H9 (cell line): ENCODE measurements around the gene DDX49. TPM values are rescaled to one million over a fixed set of nuclear protein-coding genes. Genes with fewer than 3 reads are reported as not detected.

Experiments
- DNase-seq: peaks from one replicate; pipeline ENCODE4 v3.0.0-alpha.2; 2017
- H2AFZ ChIP-seq: one replicate; pipeline ENCODE4 v1.6.1; 2013; ENCODE audit warnings: mild to moderate bottlenecking, low read length, control low read depth, moderate library complexity
- H2AK5ac ChIP-seq: 2 replicates; pipeline ENCODE4 v1.6.1; 2013; ENCODE audit warnings: low read length, control low read depth, mixed read lengths; ENCODE audit not compliant: insufficient read length
- H2BK120ac ChIP-seq: one replicate; pipeline ENCODE4 v1.6.1; 2013; ENCODE audit warnings: low read depth, mild to moderate bottlenecking, low read length, control low read depth, inconsistent platforms; ENCODE audit not compliant: poor library complexity, severe bottlenecking
- H2BK12ac ChIP-seq: 2 replicates; pipeline ENCODE4 v1.6.1; 2013; ENCODE audit warnings: low read length, control low read depth, mixed read lengths, low read depth; ENCODE audit not compliant: insufficient read length
- H2BK15ac ChIP-seq: 2 replicates; pipeline ENCODE4 v1.6.1; 2013; ENCODE audit warnings: low read depth, low read length, control low read depth
- H2BK20ac ChIP-seq: one replicate; pipeline ENCODE4 v1.6.1; 2013; ENCODE audit warnings: low read depth, mild to moderate bottlenecking, low read length, control low read depth, inconsistent platforms; ENCODE audit not compliant: poor library complexity, severe bottlenecking
- H2BK5ac ChIP-seq: 2 replicates; pipeline ENCODE4 v1.6.1; 2013; ENCODE audit warnings: low read length, control low read depth, mixed read lengths; ENCODE audit not compliant: insufficient read length
- H3K14ac ChIP-seq: 2 replicates; pipeline ENCODE4 v1.6.1; 2013; ENCODE audit warnings: low read length, control low read depth; ENCODE audit not compliant: insufficient read depth
- H3K18ac ChIP-seq: 2 replicates; pipeline ENCODE4 v1.6.1; 2013; ENCODE audit warnings: low read depth, mild to moderate bottlenecking, mixed read lengths, low read length, control low read depth; ENCODE audit not compliant: insufficient read length
- H3K23ac ChIP-seq: 2 replicates; pipeline ENCODE4 v1.6.1; 2013; ENCODE audit warnings: low read length, control low read depth, mixed read lengths, low read depth; ENCODE audit not compliant: insufficient read length
- H3K23me2 ChIP-seq: 2 replicates; pipeline ENCODE4 v1.6.1; 2013; ENCODE audit warnings: low read depth, mild to moderate bottlenecking, mixed read lengths, low read length, control low read depth; ENCODE audit not compliant: insufficient read length, poor library complexity, severe bottlenecking
- H3K27ac ChIP-seq: 2 replicates; pipeline ENCODE4 v1.5.1; 2013; ENCODE audit warnings: low read length, control low read depth, mixed read lengths, low read depth; ENCODE audit not compliant: insufficient read length
- H3K27me3 ChIP-seq: 2 replicates; pipeline ENCODE4 v1.6.1; 2013; ENCODE audit warnings: low read length, control low read depth, inconsistent platforms; ENCODE audit not compliant: insufficient read depth
- H3K4ac ChIP-seq: 2 replicates; pipeline ENCODE4 v1.6.1; 2013; ENCODE audit warnings: low read depth, mild to moderate bottlenecking, control low read depth, inconsistent platforms, low read length, moderate library complexity
- H3K4me1 ChIP-seq: 2 replicates; pipeline ENCODE4 v1.6.1; 2013; ENCODE audit warnings: low read length, control low read depth, inconsistent platforms; ENCODE audit not compliant: insufficient read depth
- H3K4me2 ChIP-seq: 2 replicates; pipeline ENCODE4 v1.6.1; 2013; ENCODE audit warnings: low read length, control low read depth, mixed read lengths; ENCODE audit not compliant: insufficient read length, insufficient read depth
- H3K56ac ChIP-seq: 2 replicates; pipeline ENCODE4 v1.6.1; 2013; ENCODE audit warnings: low read depth, mild to moderate bottlenecking, mixed read lengths, low read length, control low read depth; ENCODE audit not compliant: insufficient read length
- H3K79me1 ChIP-seq: 2 replicates; pipeline ENCODE4 v1.6.1; 2013; ENCODE audit warnings: low read depth, mild to moderate bottlenecking, moderate library complexity, low read length, control low read depth, inconsistent platforms; ENCODE audit not compliant: insufficient read depth, poor library complexity, severe bottlenecking
- H3K79me2 ChIP-seq: 2 replicates; pipeline ENCODE4 v1.6.1; 2013; ENCODE audit warnings: low read length, control low read depth, inconsistent platforms; ENCODE audit not compliant: insufficient read depth
- H3K9ac ChIP-seq: 2 replicates; pipeline ENCODE4 v1.6.1; 2013; ENCODE audit warnings: low read length, control low read depth, mixed read lengths; ENCODE audit not compliant: insufficient read length; ENCODE audit errors: extremely low read depth
- H3K9me3 ChIP-seq: one replicate; pipeline ENCODE4 v1.6.1; 2013; ENCODE audit warnings: low read depth, low read length, inconsistent platforms; ENCODE audit not compliant: control insufficient read depth
- H3T11ph ChIP-seq: one replicate; pipeline ENCODE4 v1.6.1; 2013; ENCODE audit warnings: mild to moderate bottlenecking, low read length, control low read depth, inconsistent platforms
- H4K20me1 ChIP-seq: one replicate; pipeline ENCODE4 v1.6.1; 2013; ENCODE audit not compliant: control insufficient read depth, insufficient read length, insufficient read depth
- H4K5ac ChIP-seq: 2 replicates; pipeline ENCODE4 v1.6.1; 2013; ENCODE audit warnings: low read depth, mild to moderate bottlenecking, mixed read lengths, low read length, control low read depth; ENCODE audit not compliant: insufficient read length
- H4K8ac ChIP-seq: replicated peaks from 2 replicates; pipeline ENCODE4 v1.6.1; 2013; ENCODE audit warnings: low read length, control low read depth, mixed read lengths, low read depth; ENCODE audit not compliant: insufficient read length
- H4K91ac ChIP-seq: 2 replicates; pipeline ENCODE4 v1.6.1; 2013; ENCODE audit warnings: low read depth, mild to moderate bottlenecking, moderate library complexity, mixed read lengths, low read length, control low read depth; ENCODE audit not compliant: insufficient read length
- H3K27ac Mint-ChIP-seq, 3 experiments: 2 replicates in 2 of 3; 3 replicates in 1 of 3; pipeline ENCODE4 v1.8.0; 2020 to 2021; ENCODE audit warnings: mixed read lengths in 3 of 3, mild to moderate bottlenecking in 1 of 3, moderate library complexity in 1 of 3
- H3K27me3 Mint-ChIP-seq: 2 replicates; pipeline ENCODE4 v1.8.0; 2021; ENCODE audit warnings: low read depth, mild to moderate bottlenecking, moderate library complexity, mixed read lengths
- H3K36me3 Mint-ChIP-seq, 3 experiments: 2 replicates in 2 of 3; 3 replicates in 1 of 3; pipeline ENCODE4 v1.8.0; 2020 to 2021; ENCODE audit warnings: low read depth in 3 of 3, mixed read lengths in 3 of 3; ENCODE audit not compliant: insufficient read depth in 1 of 3
- H3K4me1 Mint-ChIP-seq, 2 experiments: 2 replicates each; pipeline ENCODE4 v1.8.0; 2020; ENCODE audit warnings: mixed read lengths in 2 of 2
- H3K4me3 Mint-ChIP-seq, 2 experiments: 2 replicates in 1 of 2; 3 replicates in 1 of 2; pipeline ENCODE4 v1.8.0; 2020 to 2021; ENCODE audit warnings: mild to moderate bottlenecking in 2 of 2, mixed read lengths in 2 of 2, moderate library complexity in 1 of 2
- H3K9me3 Mint-ChIP-seq, 2 experiments: 2 replicates in 1 of 2; 3 replicates in 1 of 2; pipeline ENCODE4 v1.8.0; 2020; ENCODE audit warnings: mild to moderate bottlenecking in 2 of 2, mixed read lengths in 2 of 2, moderate library complexity in 1 of 2
- CTCF ChIP-seq: fragments of 200-600 bp; sonication (generic); conservative IDR thresholded peaks from 3 replicates; pipeline ENCODE4 v1.8.0; 2021; ENCODE audit warnings: antibody characterized with exemption, mild to moderate bottlenecking
- WGBS: extraction: QIAGEN DNeasy Blood & Tissue Kit; methylation state at CpG from one replicate; pipeline ENCODE4 v1.1.7; 2013; ENCODE audit warnings: missing lambda C conversion rate, low lambda C conversion rate, mixed read lengths; ENCODE audit not compliant: insufficient read length; ENCODE audit errors: extremely low coverage; 5-methylcytosine and 5-hydroxymethylcytosine counted together
- total RNA-seq: library from RNA; stranded (reverse); gene quantifications from 2 replicates; pipeline ENCODE4 v1.2.1, GENCODE V29; 2021

DDX49 gene
- total RNA-seq, 1 experiment from 2014 or later: 52.3 TPM

GRCh38 chr19:18960370-18960769, 40.9 kb downstream of the DDX49 start:
- Histone ChIP-seq H4K8ac (no peak overlapping the region), H3K23me2 (no peaks in the 10 kb centered on the region), H2BK120ac (no peak overlapping the region), H2BK15ac (no peak overlapping the region), H2AFZ (no peak overlapping the region), H3K4ac (no peak overlapping the region), H2BK5ac (no peak overlapping the region), H3K27ac (no peak overlapping the region), H4K91ac (no peak overlapping the region), H3K9ac (no peak overlapping the region), H4K20me1 (no peaks in the 10 kb centered on the region), H3K4me2 (no peak overlapping the region), H3K79me1 (no peaks in the 10 kb centered on the region), H3K14ac (no peak overlapping the region), H3K79me2 (no peaks in the 10 kb centered on the region), H3K27me3 (no peaks in the 10 kb centered on the region), H3K9me3 (no peaks in the 10 kb centered on the region), H2BK20ac (no peak overlapping the region), H2AK5ac (no peak overlapping the region), H4K5ac (no peak overlapping the region), H3T11ph (no peak overlapping the region), H2BK12ac (no peak overlapping the region), H3K23ac (no peak overlapping the region), H3K4me1 (no peaks in the 10 kb centered on the region), H3K18ac (no peak overlapping the region), H3K56ac (no peak overlapping the region)
- Mint-ChIP-seq H3K27me3 (peaks cover 27% of the 10 kb centered on the region), H3K27ac (no peak overlapping the region), H3K9me3 (no peaks in the 10 kb centered on the region), H3K36me3 (no peaks in the 10 kb centered on the region), H3K4me1 (peaks cover 5 to 12% of the 10 kb centered on the region in 2 experiments), H3K4me3 (no peak overlapping the region)
- no peak for TF ChIP-seq CTCF
- WGBS: no CpG with 5 or more reads among the region's 4 CpGs
- DNase-seq: no peak
